Astrocyte of the hippocampus (primary cell): ENCODE measurements around the gene FBLN1.

Source experiments
- DNase-seq: peaks from one replicate; pipeline ENCODE4 v3.0.0; 2011; ENCODE audit warnings: low read depth, low spot score

Gene FBLN1

DNA sequence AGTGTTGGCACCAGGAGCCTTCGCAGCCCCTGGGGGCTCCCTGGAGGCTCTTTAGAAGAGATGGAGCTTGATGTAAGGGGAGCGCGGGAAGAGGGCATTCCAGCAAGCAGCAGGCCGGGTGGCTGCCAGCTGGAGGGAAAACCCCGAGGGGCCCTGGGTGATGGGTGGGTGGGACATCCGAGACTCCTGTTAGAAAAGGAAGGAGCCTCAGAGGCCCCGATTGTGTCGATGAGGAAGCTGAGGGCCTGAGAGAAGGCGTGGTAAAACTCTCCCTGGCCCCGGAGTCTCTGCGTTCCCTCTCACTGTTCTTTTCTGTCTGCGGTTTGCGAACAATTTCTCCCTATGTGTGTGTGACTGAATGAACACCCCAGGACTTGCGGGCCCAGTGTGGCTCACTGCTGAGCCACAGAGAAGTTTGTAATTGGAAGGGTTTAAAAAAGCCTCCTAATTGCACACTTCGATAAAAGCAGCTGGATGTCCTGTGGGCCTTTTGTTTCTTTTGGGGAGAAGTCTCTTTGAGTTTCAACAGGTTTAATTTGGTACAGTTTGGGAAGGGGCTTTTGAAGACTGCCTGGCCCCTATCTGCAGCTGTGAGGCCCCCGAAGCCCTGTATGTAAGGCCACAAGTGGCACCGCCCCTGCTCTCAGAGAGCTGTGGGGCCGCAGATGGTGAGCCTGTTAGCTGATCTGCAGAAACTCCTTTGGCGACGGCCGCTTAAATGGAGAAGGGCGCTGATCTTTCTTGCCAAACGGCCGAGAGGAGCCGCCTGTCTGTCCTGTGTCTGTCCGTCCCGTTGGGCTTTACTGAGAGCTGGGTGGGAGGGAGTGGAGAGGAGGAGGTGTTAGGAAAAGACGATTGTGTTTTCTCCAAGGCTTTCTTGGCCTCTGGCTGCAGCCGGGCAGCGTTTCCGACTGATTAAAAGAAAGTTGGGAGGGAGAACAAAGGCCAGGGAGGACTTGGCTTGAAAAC, 2.0 kb downstream of the FBLN1 start:
- DNase-seq, result peak; percentile 85

DNA sequence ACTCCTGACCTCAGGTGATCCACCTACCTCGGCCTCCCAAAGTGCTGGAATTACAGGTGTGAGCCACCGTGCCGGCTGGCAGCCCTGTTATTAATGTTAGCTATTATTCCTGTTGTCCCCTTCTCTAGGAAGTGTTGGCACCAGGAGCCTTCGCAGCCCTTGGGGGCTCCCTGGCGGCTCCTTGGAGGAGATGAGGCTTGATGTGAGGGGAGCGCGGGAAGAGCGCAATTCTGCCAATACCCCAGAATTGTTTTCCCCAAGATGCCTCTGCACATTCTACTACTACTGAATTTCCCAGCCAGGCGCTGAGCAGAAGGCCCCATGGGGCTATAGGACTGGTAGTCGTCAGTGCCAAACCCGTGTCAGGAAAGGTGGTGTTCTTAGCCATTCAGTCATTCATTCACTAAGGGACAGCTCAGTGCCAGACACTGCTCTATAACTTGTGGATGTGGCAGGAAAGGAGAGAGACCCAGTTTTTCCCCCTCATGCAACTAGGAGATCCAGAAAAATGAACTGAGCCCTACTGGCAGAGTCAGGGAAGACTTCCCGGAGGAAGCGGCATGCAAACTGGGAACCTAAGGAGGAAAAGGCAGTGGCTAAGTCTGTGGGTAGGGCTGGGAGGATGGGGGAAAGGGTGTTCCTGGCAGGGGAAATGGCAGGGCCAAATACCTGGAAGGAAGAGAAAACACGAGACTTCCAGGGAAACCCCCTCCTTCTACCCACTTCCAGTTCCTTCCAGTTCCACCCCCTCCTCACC, 3.5 kb downstream of the FBLN1 start:
- DNase-seq, result no peak

DNA sequence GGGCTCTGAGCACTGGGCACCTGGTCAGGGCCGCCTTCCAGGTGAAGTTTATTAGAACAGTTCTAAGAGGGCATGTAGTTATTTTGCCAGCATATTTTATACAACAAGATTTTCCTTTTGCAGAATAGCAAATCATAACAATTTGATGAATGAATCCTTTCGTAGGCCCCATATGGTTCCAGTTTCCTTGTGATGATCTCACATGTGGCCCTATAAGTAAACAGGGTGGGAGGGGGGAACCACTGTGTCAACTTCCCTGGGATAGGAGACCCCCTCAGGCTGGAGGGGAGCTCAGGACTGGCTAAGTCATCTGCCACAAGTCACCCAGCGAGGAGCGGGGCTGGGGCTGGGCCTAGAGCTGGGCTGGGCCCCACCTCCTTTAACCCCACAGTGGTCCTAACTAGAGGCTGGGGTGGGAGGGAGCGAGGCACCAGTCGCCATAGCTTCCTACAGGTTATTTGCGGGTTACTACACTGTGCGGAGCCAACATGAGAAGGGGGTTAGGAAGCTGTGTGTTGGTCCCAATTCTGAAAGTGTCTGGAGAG, 4.2 kb downstream of the FBLN1 start:
- no peak for DNase-seq

DNA sequence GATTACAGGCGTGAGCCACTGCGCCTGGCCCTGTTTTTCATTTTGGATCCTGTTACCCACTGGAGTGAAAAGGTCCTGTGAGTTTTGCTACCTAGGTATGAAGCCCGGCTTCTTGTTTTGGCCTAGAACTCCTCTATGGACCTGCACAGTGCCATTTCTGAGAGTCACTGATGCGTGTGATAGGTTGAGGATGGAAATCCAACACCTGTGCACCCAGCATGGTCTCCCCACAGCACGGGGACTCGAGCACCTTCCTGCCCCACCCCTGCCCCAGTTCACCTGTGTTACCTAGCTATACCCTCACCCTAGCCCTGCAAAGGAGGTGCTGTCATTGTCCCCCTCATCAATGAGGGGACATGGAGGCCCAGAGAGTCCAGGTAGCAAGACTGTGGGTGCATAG, 5.1 kb downstream of the FBLN1 start:
- DNase-seq, result no peak

DNA sequence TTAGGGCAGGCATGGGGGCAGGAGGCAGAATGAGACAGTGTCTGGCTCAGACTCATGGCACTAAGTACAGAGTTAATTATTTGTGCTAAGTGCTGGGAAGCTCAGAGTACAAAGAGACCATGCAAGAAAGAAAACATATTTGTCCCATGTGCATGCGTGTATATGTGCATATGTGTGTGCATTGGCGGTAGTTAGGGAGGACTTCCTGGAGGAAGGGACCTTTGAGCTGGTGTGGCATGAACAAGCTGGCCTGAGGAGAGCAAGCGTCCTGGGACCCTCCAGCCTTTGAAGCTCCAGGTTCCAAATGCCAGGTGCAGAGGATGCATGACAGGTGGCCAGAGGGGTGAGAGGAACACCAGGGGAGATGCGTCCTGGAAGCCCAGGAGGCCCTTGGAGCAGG, 6.1 kb downstream of the FBLN1 start:
- no peak for DNase-seq

DNA sequence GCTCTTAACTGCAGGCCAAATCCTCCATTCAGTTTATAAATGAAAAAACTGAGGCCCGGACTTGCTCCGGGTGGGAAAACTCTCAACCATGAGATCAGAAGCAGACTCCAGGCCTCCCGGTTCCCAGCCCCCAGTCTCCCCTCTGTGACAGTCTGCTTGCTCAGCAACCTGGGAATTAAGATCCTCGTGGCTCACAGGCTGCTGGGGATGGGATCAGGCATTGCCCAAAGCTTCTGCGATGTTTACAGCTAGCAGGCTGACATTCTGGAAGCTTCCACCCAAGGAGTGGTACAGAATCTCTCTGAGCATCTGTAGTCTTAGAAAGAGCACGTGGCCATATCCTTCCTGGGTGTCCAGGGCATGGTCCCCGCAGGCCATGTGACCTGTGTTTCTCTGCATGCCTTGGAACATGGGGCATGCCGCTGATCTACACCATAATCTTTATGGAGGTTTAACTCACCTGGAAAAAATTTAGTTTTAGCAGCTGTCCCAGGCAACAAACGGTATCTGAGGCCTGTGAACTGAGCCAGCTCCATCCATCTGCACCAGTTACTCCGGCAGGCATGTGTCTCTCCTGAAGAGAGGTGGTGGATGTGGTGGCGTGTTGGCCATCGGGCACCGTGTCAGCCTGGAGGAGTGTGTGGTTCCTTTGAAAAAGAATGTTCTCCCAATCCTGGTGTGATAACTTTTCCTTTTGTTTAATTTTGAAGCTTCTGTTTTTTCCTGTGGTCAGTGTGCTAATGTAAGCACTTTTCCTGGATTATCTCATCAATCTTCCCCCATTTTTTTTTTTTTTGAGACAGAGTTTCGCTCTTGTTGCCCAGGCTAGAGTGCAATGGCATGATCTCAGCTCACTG, 7.9 kb downstream of the FBLN1 start:
- DNase-seq, result peak; percentile 37

DNA sequence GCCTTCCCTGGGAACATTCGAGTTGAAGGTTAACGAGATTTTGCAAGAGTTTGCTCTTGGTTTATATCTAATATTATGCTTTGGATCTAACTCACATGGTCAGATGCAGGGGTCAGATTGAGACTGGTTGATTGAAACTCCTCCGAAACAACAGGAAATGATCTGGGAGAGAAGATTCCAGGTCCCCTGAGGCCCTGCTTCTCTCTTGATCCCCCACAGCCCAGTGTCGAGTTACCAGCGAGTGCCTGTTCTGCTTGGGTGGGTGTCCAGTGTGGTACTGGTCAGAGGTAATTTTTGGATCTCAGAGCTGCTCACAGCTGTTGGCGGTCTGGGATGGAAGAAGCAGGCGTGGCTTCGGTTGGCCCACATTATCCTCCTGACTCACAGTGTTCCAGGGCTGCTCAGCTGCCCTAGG, 9.2 kb downstream of the FBLN1 start:
- peak; percentile 73 for DNase-seq

DNA sequence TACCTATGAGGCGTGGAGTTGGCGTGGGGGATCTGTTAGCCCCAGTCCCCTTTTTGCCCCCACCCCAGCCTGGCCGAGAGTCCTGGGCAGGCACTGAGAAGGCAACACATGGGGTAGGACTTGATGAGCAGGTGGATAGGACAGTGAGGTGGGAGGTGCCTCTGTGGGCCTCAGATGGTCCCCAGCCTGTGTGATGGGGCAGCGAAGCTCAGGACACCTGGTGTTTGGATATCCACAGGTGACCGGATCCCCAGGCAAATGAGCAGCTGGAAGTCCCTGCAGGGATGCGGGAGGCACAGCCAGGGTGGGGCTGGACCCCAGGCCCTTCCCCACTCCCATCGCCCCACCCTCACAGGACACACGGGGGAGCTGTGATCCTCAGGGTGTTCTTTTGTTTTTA, 9.7 kb downstream of the FBLN1 start:
- no peak for DNase-seq

DNA sequence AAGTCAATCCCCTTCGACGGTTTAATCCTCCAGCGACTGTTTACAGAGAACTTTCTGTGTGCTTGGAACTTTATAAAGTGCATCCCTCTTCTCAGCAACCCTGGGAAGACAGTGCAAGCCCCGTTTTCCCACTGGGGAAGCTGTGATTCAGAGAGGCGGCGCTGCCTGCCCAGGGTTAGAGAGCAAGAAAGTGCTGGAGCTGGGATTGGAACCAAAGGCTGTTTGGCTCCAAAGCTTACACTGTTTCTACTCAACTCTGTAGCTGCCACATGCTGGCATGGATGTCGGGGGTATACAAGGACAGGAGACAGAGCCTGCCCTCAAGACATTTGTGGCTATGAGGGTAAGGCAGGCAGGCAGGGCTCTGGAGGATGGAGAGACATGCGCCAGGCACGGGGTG, 13.0 kb downstream of the FBLN1 start:
- DNase-seq, result no peak

DNA sequence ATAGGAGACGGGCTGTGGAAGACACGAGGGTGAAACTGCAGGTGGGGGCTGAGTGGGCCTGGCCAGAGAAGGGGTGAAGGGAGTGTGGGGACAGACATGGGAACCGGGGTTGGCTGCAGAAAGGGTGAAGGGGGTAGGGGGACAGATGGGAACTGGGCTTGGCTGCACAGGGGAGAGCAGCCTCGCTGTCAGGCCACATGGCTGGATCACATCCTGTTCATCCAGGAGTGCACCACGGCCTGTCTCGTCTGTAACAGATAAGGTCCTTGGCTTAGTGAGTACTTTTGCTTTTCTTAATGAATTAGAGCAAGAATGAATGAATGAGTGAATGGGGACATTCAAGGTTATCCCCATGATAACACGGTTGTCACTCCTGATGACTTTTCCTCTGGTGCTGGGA, 13.5 kb downstream of the FBLN1 start:
- peak; percentile 29 for DNase-seq

DNA sequence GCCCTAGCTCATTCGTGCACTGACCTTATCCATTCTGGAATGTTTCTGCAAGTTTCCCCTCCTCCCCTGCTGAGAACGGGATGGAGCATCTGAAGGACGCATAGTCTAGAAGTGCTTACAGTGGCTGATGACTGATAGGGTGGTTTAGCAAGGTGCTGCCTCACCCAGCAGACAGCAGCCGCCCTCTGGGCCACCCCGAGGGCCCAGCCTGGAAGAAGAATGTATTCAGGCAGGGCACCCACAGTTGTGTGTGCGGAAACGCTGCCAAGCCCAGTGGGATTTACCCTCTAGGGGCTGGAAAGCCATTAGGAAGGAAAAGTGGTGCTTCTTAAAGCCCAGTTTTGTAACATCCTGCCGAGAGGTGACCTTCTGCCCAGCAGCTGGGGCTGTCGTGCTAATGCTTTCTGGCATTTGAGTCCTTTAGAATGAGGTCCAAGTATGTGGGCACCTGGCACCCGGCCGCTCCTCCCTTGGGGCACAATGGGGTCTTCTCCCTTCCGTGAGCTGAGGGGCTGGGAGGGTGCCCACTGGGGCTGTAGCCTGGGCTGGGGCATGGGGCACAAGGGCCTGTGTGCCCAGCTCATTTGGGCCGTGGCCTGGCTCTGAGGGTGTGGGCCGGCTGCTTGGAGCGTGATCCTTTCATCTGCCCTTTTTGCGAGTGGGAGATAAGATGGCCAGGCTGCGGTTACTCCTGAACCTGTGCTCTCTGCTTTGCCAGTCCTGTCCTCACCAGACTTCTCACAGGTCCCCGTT, 14.4 kb downstream of the FBLN1 start:
- peak; percentile 89 for DNase-seq

DNA sequence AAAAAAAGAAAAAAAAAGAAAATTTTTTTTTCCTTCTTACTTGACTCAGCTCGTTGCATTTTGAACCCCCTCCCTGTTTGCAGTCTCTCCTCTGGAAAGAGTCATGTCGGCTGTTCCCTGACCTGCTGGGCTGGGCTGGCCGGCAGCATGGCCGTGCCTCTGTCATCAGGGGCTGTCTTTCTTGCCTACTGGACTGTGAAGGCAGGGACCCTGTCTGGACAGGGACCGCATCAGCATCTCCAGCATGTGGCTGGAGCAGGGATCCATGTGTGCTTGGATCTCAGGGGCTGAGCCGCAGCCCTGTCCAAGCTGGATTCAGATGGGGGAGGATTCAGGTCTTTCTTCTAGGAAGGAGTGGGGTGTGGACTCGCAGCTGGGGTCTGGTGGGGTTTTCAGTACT, 15.5 kb downstream of the FBLN1 start:
- no peak for DNase-seq

DNA sequence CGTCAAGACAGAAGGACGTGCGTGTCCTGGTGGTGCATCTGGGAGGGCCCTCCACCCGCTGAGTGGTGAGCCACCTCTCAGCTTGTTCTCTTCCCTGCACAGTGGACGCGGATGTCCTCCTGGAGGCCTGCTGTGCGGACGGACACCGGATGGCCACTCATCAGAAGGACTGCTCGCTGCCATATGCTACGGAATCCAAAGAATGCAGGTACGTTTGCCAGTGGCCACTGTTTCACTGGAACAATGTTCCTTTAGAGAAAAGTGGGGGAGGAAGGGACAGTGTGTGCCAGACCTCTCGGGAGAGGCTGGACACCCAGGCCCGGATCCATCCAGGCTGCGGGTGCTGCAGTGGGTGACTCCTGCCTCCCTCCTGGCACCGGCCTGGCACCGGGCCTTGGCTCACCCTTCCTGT, 15.9 kb downstream of the FBLN1 start:
- peak; percentile 88 for DNase-seq

DNA sequence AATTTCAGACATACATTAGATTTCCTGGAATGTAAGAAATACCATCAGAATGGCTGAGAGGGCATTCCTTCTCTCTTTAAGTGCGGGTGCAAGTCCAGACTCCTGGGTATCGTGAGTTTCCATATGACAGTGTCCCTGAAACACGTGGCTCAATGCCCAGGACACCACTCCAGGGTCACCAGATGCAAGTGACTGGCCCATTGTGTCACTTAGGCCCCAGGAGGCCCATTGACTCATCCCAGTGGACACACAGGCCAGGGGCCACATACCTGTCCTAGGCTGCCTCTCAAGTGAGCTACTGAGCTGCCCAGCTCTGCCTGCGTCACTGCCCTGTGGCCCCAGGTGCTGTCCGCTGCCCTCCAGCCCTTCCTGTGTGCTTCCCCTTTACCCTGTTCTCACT, 18.5 kb downstream of the FBLN1 start:
- DNase-seq, result no peak

DNA sequence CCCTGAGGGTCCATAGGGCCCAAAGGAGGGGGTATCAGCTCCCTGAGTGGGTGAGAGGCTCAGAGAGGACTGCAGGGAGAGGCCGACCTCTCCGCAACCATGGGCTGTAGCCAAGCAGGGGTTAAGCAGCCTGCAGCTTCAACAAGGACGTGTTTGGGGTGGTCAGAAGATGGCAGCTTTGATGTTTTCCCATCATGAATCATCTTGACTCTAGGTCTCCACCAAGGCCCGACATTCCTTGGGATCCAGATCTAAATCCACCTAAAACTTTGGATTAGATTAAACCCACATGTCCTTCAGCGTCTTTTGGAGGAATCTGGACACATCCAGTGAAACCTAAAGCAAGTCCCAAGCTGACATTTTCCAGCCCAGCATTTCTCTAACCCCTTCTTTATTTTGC, 19.8 kb downstream of the FBLN1 start:
- no peak for DNase-seq

DNA sequence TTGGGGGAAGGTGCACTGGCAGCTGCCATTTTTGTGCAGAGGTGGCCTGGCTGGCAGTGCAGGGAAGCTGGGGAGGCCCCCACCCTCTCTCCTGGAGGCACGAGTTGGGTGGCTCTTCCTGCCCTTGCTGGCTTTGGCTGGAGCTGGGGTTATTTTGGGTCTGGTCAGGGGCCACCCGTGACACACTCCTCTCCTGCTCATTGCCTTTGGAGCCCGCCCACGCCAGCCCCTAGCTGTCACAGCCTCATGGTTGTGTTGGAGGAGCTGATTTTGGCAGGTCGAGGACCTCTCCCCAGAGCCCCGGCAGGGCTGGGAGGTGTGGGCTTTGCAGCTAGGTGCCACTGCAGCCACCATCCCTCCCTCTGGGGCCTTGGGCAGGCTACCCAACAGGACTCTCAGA, 21.5 kb downstream of the FBLN1 start:
- DNase-seq, result no peak

DNA sequence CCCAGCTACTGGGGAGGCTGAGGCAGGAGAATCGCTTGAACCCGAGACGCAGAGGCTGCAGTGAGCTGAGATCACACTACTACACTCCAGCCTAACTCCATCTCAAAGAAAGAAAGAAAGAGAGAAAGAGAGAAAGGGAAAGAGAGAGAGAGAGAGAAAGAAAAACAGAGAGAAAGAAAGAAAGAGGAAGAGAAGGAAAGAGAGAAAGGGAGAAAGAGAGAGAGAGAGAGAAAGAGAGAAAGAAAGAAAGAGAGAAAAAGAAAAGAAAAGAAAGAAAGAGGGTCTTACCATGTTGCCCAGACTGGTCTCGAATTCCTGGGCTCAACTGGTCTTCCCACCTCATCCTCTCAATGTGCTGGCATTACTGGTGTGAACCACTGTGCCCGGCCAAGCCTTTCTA, 22.3 kb downstream of the FBLN1 start:
- DNase-seq, result no peak

DNA sequence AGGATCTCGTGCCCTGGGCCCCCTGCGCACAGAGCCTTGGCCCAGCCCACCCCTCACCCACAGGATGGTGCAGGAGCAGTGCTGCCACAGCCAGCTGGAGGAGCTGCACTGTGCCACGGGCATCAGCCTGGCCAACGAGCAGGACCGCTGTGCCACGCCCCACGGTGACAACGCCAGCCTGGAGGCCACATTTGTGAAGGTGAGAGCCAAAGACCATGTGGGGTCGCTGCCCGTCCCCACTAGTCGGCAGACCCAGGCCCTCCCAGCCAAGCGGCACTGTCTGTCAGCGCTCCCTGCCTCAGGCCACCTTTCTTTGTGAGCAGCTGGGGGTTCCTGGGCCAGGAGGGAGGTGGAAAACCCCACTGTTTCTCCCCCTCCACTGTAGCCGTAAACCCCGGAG, 22.8 kb downstream of the FBLN1 start:
- no peak for DNase-seq

DNA sequence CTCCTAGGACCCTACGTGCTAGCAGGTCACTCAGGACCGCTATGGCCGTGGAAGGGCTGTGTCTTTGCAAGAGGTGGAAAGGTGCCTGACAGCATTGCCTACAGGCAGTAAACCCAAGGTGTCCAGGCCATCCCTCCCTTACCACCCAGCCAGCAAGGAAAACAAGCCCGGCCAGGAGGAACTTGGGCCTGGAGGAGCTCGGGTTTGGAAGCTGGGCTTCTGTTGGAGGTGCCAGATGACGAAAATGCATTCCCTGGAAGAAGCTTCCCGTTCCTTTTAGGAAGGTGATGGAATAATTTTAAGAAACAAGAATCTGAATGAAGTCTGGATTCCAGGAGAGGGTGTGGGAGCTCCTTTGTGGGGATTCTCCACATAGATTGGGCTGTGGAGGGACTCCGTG, 23.6 kb downstream of the FBLN1 start:
- no peak for DNase-seq

DNA sequence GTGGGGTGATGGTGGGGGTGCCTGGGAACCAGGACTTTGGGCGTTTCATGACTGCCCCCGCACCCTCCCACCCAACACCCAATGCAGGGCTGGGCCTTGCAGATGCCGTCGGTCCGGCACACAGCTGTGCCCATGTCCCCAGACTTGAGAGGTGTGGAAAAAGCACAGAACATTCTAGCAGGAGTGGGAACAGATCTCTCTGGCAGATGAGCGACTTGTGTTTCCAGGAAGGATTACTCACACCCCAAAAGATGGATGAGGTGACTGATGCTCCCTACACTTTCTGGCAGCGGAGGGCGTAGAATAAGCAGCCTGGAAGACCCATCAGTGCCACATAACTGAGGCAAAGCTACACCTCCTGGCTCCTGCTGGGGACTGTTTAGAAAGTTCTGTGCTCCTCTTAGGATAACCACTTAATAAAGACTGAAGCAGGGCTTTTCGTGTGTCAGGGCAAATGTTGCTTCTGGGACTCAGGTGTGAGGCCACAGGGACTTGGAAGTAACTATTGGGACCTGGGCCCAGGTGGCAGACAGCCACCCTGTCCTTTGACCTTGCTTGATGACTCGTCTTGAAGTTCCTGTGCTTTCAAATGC, 24.2 kb downstream of the FBLN1 start:
- no peak for DNase-seq

DNA sequence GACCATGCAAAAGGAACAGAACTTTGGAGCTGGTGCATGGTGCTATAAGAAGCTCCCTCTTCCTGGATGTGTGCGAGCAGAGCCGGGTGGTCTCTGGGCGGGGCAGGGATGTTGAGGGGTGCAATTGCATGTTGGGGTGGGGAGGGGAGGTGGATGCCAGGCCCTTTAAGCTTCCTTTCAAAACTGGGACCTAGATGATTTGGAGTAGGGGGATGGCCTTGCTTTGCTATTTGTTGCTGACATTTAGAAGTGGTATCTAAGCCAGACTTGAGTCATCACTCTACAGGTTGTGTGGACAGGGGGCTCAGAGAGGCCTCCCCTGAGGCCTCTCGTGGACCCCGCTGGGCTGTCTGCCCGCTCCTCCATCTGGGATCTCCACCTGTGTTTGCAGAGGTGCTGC, 24.8 kb downstream of the FBLN1 start:
- DNase-seq, result no peak
